HEK293T (cell line): ENCODE results near the gene PEAK1.

Source experiments
- CTCF ChIA-PET: fragments of 350-600 bp; formaldehyde crosslinking; extraction: SDS; loops from one replicate; lab custom pipeline; 2021; ENCODE audit warnings: antibody characterized with exemption, inconsistent platforms; lab: Yijun Ruan, JAX
- POLR2A ChIA-PET: fragments of 350-600 bp; formaldehyde crosslinking; extraction: SDS; loops from one replicate; lab custom pipeline; 2020; ENCODE audit warnings: antibody characterized with exemption, inconsistent platforms; lab: Yijun Ruan, JAX
- DNase-seq: peaks from one replicate; pipeline ENCODE4 v3.0.0; 2012; ENCODE audit warnings: mixed read lengths; ENCODE audit errors: extremely low spot score
- ARNT ChIP-seq: fragments of 450-650 bp; IDR thresholded peaks from 2 replicates; pipeline ENCODE4 v1.6.1; 2017; ENCODE audit warnings: mild to moderate bottlenecking
- BHLHE40 ChIP-seq: fragments of 450-650 bp; IDR thresholded peaks from 2 replicates; pipeline ENCODE4 v1.6.1; 2016; ENCODE audit warnings: mild to moderate bottlenecking, moderate library complexity, borderline replicate concordance
- CTBP1 ChIP-seq: fragments of 450-650 bp; IDR thresholded peaks from 2 replicates; pipeline ENCODE4 v1.6.1; 2016; ENCODE audit warnings: borderline replicate concordance
- ELF4 ChIP-seq: fragments of 450-650 bp; IDR thresholded peaks from 2 replicates; pipeline ENCODE4 v1.6.1; 2017; ENCODE audit warnings: antibody characterized with exemption
- FOXA1 ChIP-seq: fragments of 450-650 bp; IDR thresholded peaks from 2 replicates; pipeline ENCODE4 v1.6.1; 2016; ENCODE audit warnings: mild to moderate bottlenecking
- FOXK2 ChIP-seq: fragments of 450-650 bp; IDR thresholded peaks from 2 replicates; pipeline ENCODE4 v1.6.1; 2016; ENCODE audit warnings: mild to moderate bottlenecking
- FOXM1 ChIP-seq: fragments of 450-650 bp; IDR thresholded peaks from 2 replicates; pipeline ENCODE4 v1.6.1; 2017; ENCODE audit warnings: mild to moderate bottlenecking, borderline replicate concordance
- HDGF ChIP-seq: fragments of 450-650 bp; IDR thresholded peaks from 2 replicates; pipeline ENCODE4 v1.6.1; 2017; ENCODE audit warnings: antibody characterized with exemption, borderline replicate concordance
- L3MBTL2 ChIP-seq: fragments of 450-650 bp; conservative IDR thresholded peaks from 2 replicates; pipeline ENCODE4 v1.6.1; 2016; ENCODE audit warnings: mild to moderate bottlenecking
- LEF1 ChIP-seq: fragments of 450-650 bp; IDR thresholded peaks from 2 replicates; pipeline ENCODE4 v1.6.1; 2017; ENCODE audit warnings: mild to moderate bottlenecking, borderline replicate concordance
- NFRKB ChIP-seq: fragments of 450-650 bp; IDR thresholded peaks from 2 replicates; pipeline ENCODE4 v1.6.1; 2016; ENCODE audit warnings: mild to moderate bottlenecking, moderate library complexity
- PKNOX1 ChIP-seq: fragments of 450-650 bp; IDR thresholded peaks from 2 replicates; pipeline ENCODE4 v1.6.1; 2016
- SP1 ChIP-seq: fragments of 450-650 bp; IDR thresholded peaks from 2 replicates; pipeline ENCODE4 v1.6.1; 2017
- SUZ12 ChIP-seq: fragments of 450-650 bp; IDR thresholded peaks from 2 replicates; pipeline ENCODE4 v1.6.1; 2016; ENCODE audit warnings: mild to moderate bottlenecking
- TARDBP ChIP-seq: fragments of 450-650 bp; IDR thresholded peaks from 2 replicates; pipeline ENCODE4 v1.6.1; 2016
- ZNF384 ChIP-seq: fragments of 450-650 bp; IDR thresholded peaks from 2 replicates; pipeline ENCODE4 v1.6.1; 2016

PEAK1 gene

GRCh38 chr15:77107531-77108355 is 312.2 kb downstream of the PEAK1 start:
- ChIA-PET POLR2A (no interaction called here), CTCF (interaction anchor here (0.6 to 2.3 kb wide), 7 partner anchors 11 to 435 kb away, joined by 3 to 14 read pairs (median 4); no protein-coding TSS in a partner anchor)
- peak; percentile 77 for DNase-seq
- no peak for TF ChIP-seq L3MBTL2
- no peak for TF ChIP-seq FOXA1
- TF ChIP-seq ELF4: no peak
- TF ChIP-seq NFRKB: no peak
- TF ChIP-seq SUZ12: no peak
- no peak for TF ChIP-seq BHLHE40
- no peak for TF ChIP-seq SP1
- no peak for TF ChIP-seq FOXM1
- no peak for TF ChIP-seq TARDBP
- no peak for TF ChIP-seq FOXK2

GRCh38 chr15:77107068-77107467 is 312.8 kb downstream of the PEAK1 start:
- POLR2A ChIA-PET: no interaction called here
- DNase-seq: no peak
- TF ChIP-seq FOXM1 (no peak), FOXA1 (no peak), NFRKB (no peak), SP1 (no peak), BHLHE40 (no peak), PKNOX1 (no peak), SUZ12 (no peak), HDGF (no peak), ARNT (no peak), CTBP1 (no peak), FOXK2 (no peak), ZNF384 (no peak), LEF1 (no peak), ELF4 (no peak)
- CTCF ChIA-PET: interaction anchor here (0.6 to 2.3 kb wide), 8 partner anchors 12 to 436 kb away, joined by 3 to 14 read pairs (median 4); no protein-coding TSS in a partner anchor

- no peak for DNase-seq
- CTCF ChIA-PET: interaction anchor here (0.6 to 2.3 kb wide), 3 partner anchors 10 to 439 kb away, joined by 3 to 9 read pairs (median 7); no protein-coding TSS in a partner anchor
- POLR2A ChIA-PET: interaction anchor here (0.6 kb wide), 1 partner anchor 224 kb away, joined by 3 read pairs; no protein-coding TSS in a partner anchor
- TF ChIP-seq L3MBTL2 (no peak), LEF1 (no peak), FOXM1 (no peak), CTBP1 (no peak), FOXA1 (no peak), PKNOX1 (no peak), FOXK2 (no peak), BHLHE40 (no peak), SP1 (no peak), HDGF (no peak), ARNT (no peak), TARDBP (no peak)
These were observed 315.7 kb downstream of the PEAK1 start for GRCh38 chr15:77104155-77104554.

GRCh38 chr15:77099741-77100463 is 320.0 kb downstream of the PEAK1 start:
- ChIA-PET CTCF (no interaction called here), POLR2A (no interaction called here)
- TF ChIP-seq PKNOX1: no peak
- TF ChIP-seq NFRKB: no peak
- no peak for TF ChIP-seq CTBP1
- no peak for TF ChIP-seq L3MBTL2
- no peak for TF ChIP-seq ZNF384
- no peak for TF ChIP-seq SP1
- TF ChIP-seq BHLHE40: no peak
- TF ChIP-seq SUZ12: no peak
- TF ChIP-seq ARNT: no peak
- no peak for TF ChIP-seq HDGF
- TF ChIP-seq LEF1: no peak
- no peak for TF ChIP-seq TARDBP
- TF ChIP-seq FOXK2: no peak
- DNase-seq: no peak

- ChIA-PET CTCF (no interaction called here), POLR2A (no interaction called here)
- DNase-seq: no peak
- TF ChIP-seq LEF1: no peak
- no peak for TF ChIP-seq HDGF
- TF ChIP-seq CTBP1: no peak
- TF ChIP-seq PKNOX1: no peak
These were observed 321.3 kb downstream of the PEAK1 start for GRCh38 chr15:77098572-77098971.
